ENCODE data around the gene MTRF1.

DNA sequence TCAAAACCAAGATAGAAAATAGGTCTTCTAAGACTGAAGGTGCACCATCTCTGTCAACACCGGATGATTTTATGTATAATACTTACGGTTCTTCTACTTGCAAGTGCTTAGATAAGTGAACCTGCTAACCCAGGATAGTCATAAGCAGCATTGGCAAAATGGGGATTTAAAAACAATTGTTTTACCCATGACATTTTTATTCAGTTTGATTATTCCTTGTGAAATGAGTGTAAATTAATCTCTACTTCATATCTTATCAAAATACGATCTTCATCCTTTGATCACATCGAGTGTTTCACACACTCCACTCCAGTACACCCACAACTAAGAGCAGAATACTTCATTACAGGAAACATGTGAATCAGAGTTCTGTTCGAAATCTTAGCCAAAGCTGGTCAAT, 23.0 kb upstream of the MTRF1 start:
- TF ChIP-seq GATA2 (IDR thresholded peaks at IDR 0.05; ENCODE audit: low read depth, low read length) (no peak), GATA3 (IDR thresholded peaks at IDR 0.05; ENCODE audit: low read depth, low read length) (no peak)
